NCI-H1105 (cell line): Measurements from ENCODE around the gene RILPL1.

Experiments
- DNase-seq: peaks from one replicate; lab custom pipeline; 2025; lab: John Stamatoyannopoulos, UW

RILPL1 gene

GRCh38 chr12:123428591-123428990 lies 104.9 kb downstream of the RILPL1 start:
- no peak for DNase-seq

GRCh38 chr12:123427036-123427769 lies 106.3 kb downstream of the RILPL1 start:
- no peak for DNase-seq

- no peak for DNase-seq
Measured at GRCh38 chr12:123421314-123421713, 112.2 kb downstream of the RILPL1 start.
